GM19467 (cell line): ENCODE results near the gene PGK2.

ENCODE experiments used
- ATAC-seq: cut with Tn5 transposase; IDR thresholded peaks from one replicate; pipeline ENCODE4 v1.9.1; 2021; ENCODE audit warnings: mild to moderate bottlenecking, moderate library complexity; ENCODE audit not compliant: unreplicated experiment

The PGK2 gene

DNA sequence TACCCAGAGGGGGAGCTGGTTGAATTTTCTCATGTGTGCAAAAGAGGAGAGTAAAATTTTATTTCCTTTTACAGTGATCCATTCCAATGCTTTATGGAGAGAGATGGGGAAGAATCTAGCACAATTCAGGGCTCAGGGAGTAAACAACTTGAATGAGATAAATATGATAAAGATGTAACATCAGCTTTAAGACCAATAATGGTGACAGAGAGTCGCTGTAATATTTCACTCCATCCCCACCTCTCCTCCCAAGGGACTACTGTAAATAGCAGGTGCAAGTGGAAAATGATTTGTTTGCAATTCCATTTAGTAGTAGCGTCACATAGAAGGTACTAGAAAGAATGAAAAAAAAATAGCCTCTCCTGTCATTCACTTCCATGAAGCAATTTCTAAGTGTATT, 47.7 kb downstream of the PGK2 start:
- ATAC-seq, result no peak

DNA sequence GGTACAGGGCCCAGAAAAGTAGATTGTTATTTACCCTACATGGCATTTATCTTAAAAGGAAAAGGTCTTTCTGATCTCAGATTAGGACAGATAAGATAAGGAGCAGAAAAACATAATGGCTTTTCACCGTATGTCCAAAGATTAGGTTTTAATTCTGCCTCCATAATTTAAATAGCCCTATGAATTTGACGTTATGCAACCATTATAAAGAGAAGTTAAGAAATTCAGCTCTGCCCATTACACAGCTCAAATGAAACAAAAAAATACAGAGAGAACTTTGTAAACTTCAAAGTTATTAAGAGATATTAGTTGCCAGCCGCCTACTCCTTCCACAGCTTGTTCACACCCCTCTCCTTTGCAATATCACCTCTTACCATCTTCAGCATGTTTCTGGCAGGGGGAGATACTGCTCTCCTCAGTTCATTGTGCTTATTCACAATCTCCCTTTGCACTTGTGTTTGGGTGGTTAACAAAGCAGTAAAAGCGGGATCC, 51.0 kb downstream of the PGK2 start:
- ATAC-seq, result no peak
